Liver (tissue), 3 donors: ENCODE data around the gene ARHGEF12.

Source experiments
- ATF3 ChIP-seq: IDR thresholded peaks from 2 replicates; pipeline ENCODE4 v1.6.1; 2016; ENCODE audit warnings: antibody characterized with exemption
- EGR1 ChIP-seq, 2 donors: IDR thresholded peaks; 2 replicates each; pipeline ENCODE4 v1.6.1; 2016 to 2018; ENCODE audit warnings: antibody characterized with exemption in 2 of 2, low read depth in 2 of 2
- GABPA ChIP-seq, 2 donors: IDR thresholded peaks in 1 of 2; conservative IDR thresholded peaks in 1 of 2; 2 replicates each; pipeline ENCODE4 v1.6.1; 2016; ENCODE audit warnings: antibody characterized with exemption in 2 of 2, mild to moderate bottlenecking in 1 of 2, moderate library complexity in 1 of 2
- HNF4A ChIP-seq, 2 donors: conservative IDR thresholded peaks; 2 replicates each; pipeline ENCODE4 v1.6.1; 2016; ENCODE audit warnings: antibody characterized with exemption in 2 of 2, mild to moderate bottlenecking in 2 of 2
- RAD21 ChIP-seq, 2 donors: IDR thresholded peaks; 2 replicates each; pipeline ENCODE4 v1.6.1; 2016; ENCODE audit warnings: antibody characterized with exemption in 2 of 2, mild to moderate bottlenecking in 2 of 2
- TAF1 ChIP-seq: conservative IDR thresholded peaks from 2 replicates; pipeline ENCODE4 v1.6.1; 2016; ENCODE audit warnings: antibody characterized with exemption, mild to moderate bottlenecking
- TF ChIP-seq, protein P1 (sequence below): fragments of 150-350 bp; IDR thresholded peaks from 2 replicates; pipeline ENCODE4 v1.5.1; 2017; ENCODE audit warnings: improper control_type of control experiment, low read depth, low read length; ENCODE audit not compliant: missing input control
- TF ChIP-seq, protein P2 (sequence below): IDR thresholded peaks from 2 replicates; pipeline ENCODE4 v1.6.1; 2016; ENCODE audit warnings: antibody characterized with exemption
- TF ChIP-seq, protein P3 (sequence below): IDR thresholded peaks from 2 replicates; pipeline ENCODE4 v1.6.1; 2016; ENCODE audit warnings: antibody characterized with exemption, mild to moderate bottlenecking
- donor health status: healthy.
- donor health status: healthy.

- TF ChIP-seq HNF4A (conservative IDR thresholded peaks at IDR 0.05), result no peak
- TF ChIP-seq TAF1, result no peak
- TF ChIP-seq, protein P1, sequence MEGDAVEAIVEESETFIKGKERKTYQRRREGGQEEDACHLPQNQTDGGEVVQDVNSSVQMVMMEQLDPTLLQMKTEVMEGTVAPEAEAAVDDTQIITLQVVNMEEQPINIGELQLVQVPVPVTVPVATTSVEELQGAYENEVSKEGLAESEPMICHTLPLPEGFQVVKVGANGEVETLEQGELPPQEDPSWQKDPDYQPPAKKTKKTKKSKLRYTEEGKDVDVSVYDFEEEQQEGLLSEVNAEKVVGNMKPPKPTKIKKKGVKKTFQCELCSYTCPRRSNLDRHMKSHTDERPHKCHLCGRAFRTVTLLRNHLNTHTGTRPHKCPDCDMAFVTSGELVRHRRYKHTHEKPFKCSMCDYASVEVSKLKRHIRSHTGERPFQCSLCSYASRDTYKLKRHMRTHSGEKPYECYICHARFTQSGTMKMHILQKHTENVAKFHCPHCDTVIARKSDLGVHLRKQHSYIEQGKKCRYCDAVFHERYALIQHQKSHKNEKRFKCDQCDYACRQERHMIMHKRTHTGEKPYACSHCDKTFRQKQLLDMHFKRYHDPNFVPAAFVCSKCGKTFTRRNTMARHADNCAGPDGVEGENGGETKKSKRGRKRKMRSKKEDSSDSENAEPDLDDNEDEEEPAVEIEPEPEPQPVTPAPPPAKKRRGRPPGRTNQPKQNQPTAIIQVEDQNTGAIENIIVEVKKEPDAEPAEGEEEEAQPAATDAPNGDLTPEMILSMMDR, result no peak
- no peak for TF ChIP-seq GABPA (IDR thresholded peaks at IDR 0.05 in 1 of 2, conservative IDR thresholded peaks at IDR 0.05 in 1 of 2)
- TF ChIP-seq, protein P2, sequence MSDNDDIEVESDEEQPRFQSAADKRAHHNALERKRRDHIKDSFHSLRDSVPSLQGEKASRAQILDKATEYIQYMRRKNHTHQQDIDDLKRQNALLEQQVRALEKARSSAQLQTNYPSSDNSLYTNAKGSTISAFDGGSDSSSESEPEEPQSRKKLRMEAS, result no peak
- TF ChIP-seq, protein P3, sequence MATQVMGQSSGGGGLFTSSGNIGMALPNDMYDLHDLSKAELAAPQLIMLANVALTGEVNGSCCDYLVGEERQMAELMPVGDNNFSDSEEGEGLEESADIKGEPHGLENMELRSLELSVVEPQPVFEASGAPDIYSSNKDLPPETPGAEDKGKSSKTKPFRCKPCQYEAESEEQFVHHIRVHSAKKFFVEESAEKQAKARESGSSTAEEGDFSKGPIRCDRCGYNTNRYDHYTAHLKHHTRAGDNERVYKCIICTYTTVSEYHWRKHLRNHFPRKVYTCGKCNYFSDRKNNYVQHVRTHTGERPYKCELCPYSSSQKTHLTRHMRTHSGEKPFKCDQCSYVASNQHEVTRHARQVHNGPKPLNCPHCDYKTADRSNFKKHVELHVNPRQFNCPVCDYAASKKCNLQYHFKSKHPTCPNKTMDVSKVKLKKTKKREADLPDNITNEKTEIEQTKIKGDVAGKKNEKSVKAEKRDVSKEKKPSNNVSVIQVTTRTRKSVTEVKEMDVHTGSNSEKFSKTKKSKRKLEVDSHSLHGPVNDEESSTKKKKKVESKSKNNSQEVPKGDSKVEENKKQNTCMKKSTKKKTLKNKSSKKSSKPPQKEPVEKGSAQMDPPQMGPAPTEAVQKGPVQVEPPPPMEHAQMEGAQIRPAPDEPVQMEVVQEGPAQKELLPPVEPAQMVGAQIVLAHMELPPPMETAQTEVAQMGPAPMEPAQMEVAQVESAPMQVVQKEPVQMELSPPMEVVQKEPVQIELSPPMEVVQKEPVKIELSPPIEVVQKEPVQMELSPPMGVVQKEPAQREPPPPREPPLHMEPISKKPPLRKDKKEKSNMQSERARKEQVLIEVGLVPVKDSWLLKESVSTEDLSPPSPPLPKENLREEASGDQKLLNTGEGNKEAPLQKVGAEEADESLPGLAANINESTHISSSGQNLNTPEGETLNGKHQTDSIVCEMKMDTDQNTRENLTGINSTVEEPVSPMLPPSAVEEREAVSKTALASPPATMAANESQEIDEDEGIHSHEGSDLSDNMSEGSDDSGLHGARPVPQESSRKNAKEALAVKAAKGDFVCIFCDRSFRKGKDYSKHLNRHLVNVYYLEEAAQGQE, result no peak
- TF ChIP-seq EGR1 (IDR thresholded peaks at IDR 0.05; ENCODE audit: low read depth in 2 of 2), result no peak
- TF ChIP-seq RAD21 (IDR thresholded peaks at IDR 0.05), result no peak
- no peak for TF ChIP-seq ATF3
Observed at GRCh38 chr11:120525261-120526171, 189.3 kb downstream of the ARHGEF12 start.
